Breast epithelium (tissue), 4 donors: Measurements from ENCODE around the gene HTRA2. TPM values are rescaled to one million over a fixed set of nuclear protein-coding genes. Genes with fewer than 3 reads are reported as not detected.

Experiments used
- DNase-seq, 2 donors: peaks; one replicate each; pipeline ENCODE4 v3.0.0-alpha.2; 2019; ENCODE audit warnings: low spot score in 2 of 2
- H3K27ac ChIP-seq, 2 donors: fragments of 200-600 bp; sonication (generic) in 1 of 2; one replicate each; pipeline ENCODE4 v1.5.1; 2016 to 2019; ENCODE audit warnings: mild to moderate bottlenecking in 1 of 2
- H3K27me3 ChIP-seq, 2 donors: fragments of 200-600 bp; sonication (generic) in 1 of 2; one replicate each; pipeline versions ENCODE4 v1.5.1 to v1.6.0; 2017 to 2019; ENCODE audit warnings: control low read depth in 1 of 2, mild to moderate bottlenecking in 1 of 2
- H3K36me3 ChIP-seq: fragments of 200-600 bp; one replicate; pipeline ENCODE4 v1.5.1; 2019
- H3K4me1 ChIP-seq, 2 donors: fragments of 200-600 bp; sonication (generic); one replicate each; pipeline ENCODE4 v1.5.1; 2016 to 2019; ENCODE audit warnings: control low read depth in 1 of 2
- H3K4me3 ChIP-seq, 3 donors: fragments of 200-600 bp; sonication (generic); 1 replicate in 2 of 3; 2 replicates in 1 of 3; pipeline ENCODE4 v1.5.1; 2016 to 2019; ENCODE audit warnings: mild to moderate bottlenecking in 3 of 3, moderate library complexity in 2 of 3
- H3K9me3 ChIP-seq, 2 donors: fragments of 200-600 bp; sonication (generic) in 1 of 2; one replicate each; pipeline ENCODE4 v1.5.1; 2016 to 2019; ENCODE audit warnings: control low read depth in 1 of 2
- POLR2A ChIP-seq: fragments of 450-650 bp; IDR thresholded peaks from one replicate; pipeline ENCODE4 v1.6.1; 2016; ENCODE audit warnings: antibody characterized with exemption, mild to moderate bottlenecking, moderate library complexity
- POLR2AphosphoS5 ChIP-seq, 3 donors: sonication (generic); formaldehyde crosslinking; IDR thresholded peaks; one replicate each; pipeline ENCODE4 v1.6.1; 2017; ENCODE audit warnings: antibody characterized with exemption in 3 of 3
- intact Hi-C: fragments of 100-400 bp; cut with DNase I; formaldehyde crosslinking; loops from one replicate; pipeline ENCODE4 v1.15.1; 2023; ENCODE audit warnings: low total_unique reads
- total RNA-seq, 3 donors: library from RNA; depleted of rRNA; stranded (reverse); fragments of >200 nt; gene quantifications; one replicate each; pipeline ENCODE4 v1.1.0, GENCODE V29; 2016
- TF ChIP-seq, protein P1 (sequence below), 3 donors: fragments of 450-650 bp; IDR thresholded peaks; one replicate each; pipeline ENCODE4 v1.5.1; 2016 to 2017; ENCODE audit warnings: antibody characterized with exemption in 3 of 3, mild to moderate bottlenecking in 3 of 3, moderate library complexity in 3 of 3

Gene HTRA2
- total RNA-seq, 3 donors from 2014 or later = 32.1 to 34.5 (median 32.5) TPM

DNA sequence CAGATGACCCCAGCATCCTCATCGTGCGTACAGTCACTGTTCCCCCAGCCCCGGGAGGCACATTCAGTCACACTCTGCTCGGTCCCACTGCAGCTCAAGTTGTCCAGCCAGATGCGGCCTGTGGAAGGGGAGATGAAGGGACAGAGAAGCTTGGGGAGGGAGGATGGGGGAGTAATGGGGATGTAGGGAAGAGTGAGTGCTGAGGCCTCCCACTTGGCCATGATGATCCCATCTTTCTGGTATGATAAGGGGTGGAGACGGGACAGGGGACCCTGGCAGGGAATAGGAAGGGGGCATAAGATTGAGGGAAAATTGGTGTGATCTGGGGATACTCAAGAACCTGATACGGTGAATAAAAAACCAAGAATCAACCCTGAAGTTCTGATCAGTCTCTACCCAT is 20.5 kb downstream of the HTRA2 start:
- TF ChIP-seq, protein P1, sequence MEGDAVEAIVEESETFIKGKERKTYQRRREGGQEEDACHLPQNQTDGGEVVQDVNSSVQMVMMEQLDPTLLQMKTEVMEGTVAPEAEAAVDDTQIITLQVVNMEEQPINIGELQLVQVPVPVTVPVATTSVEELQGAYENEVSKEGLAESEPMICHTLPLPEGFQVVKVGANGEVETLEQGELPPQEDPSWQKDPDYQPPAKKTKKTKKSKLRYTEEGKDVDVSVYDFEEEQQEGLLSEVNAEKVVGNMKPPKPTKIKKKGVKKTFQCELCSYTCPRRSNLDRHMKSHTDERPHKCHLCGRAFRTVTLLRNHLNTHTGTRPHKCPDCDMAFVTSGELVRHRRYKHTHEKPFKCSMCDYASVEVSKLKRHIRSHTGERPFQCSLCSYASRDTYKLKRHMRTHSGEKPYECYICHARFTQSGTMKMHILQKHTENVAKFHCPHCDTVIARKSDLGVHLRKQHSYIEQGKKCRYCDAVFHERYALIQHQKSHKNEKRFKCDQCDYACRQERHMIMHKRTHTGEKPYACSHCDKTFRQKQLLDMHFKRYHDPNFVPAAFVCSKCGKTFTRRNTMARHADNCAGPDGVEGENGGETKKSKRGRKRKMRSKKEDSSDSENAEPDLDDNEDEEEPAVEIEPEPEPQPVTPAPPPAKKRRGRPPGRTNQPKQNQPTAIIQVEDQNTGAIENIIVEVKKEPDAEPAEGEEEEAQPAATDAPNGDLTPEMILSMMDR (IDR thresholded peaks at IDR 0.05) = no peak
- TF ChIP-seq POLR2A (no peak), POLR2AphosphoS5 (IDR thresholded peaks at IDR 0.05) (no peak)
- no peak overlapping the region for H3K27ac ChIP-seq
- no peaks in the 10 kb centered on the region for H3K9me3 ChIP-seq
- H3K4me3 ChIP-seq = no peak overlapping the region
- H3K36me3 ChIP-seq = no peaks in the 10 kb centered on the region
- H3K27me3 ChIP-seq = no peaks in the 10 kb centered on the region
- H3K4me1 ChIP-seq = no peaks in the 10 kb centered on the region
- no peak for DNase-seq
- intact Hi-C loops = loop anchor here (5.0 kb wide), 2 partner anchors 567 to 1163 kb away; partner anchors contain the start of gene ALMS1

DNA sequence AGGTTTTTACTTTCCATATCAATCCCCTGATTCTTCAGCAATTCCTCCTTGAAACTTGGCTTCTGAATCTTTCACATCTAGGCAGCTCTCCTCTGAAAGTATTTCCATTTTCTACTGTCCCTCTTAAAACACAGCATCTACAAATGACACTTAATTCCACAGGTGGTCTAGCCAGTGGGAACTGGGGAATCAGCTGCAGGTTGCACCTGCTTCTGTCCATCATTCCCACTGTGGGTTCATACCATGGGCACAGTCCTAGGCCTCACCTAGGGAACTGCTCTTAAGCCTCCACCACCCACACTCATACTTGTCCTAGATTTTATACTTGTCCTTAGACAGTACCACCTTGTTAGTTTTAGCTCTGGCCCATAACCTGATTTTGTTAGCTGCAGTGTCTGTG is 21.8 kb downstream of the HTRA2 start:
- Histone ChIP-seq H3K4me3 (no peak overlapping the region), H3K27ac (no peak overlapping the region), H3K36me3 (no peaks in the 10 kb centered on the region), H3K4me1 (no peaks in the 10 kb centered on the region), H3K9me3 (no peaks in the 10 kb centered on the region), H3K27me3 (no peaks in the 10 kb centered on the region)
- no peak for DNase-seq
- TF ChIP-seq, protein P1 (IDR thresholded peaks at IDR 0.05) = no peak
- TF ChIP-seq POLR2A (no peak), POLR2AphosphoS5 (IDR thresholded peaks at IDR 0.05) (no peak)
- intact Hi-C loops = loop anchor here (5.0 kb wide), 2 partner anchors 566 to 1164 kb away; partner anchors contain the start of gene ALMS1

DNA sequence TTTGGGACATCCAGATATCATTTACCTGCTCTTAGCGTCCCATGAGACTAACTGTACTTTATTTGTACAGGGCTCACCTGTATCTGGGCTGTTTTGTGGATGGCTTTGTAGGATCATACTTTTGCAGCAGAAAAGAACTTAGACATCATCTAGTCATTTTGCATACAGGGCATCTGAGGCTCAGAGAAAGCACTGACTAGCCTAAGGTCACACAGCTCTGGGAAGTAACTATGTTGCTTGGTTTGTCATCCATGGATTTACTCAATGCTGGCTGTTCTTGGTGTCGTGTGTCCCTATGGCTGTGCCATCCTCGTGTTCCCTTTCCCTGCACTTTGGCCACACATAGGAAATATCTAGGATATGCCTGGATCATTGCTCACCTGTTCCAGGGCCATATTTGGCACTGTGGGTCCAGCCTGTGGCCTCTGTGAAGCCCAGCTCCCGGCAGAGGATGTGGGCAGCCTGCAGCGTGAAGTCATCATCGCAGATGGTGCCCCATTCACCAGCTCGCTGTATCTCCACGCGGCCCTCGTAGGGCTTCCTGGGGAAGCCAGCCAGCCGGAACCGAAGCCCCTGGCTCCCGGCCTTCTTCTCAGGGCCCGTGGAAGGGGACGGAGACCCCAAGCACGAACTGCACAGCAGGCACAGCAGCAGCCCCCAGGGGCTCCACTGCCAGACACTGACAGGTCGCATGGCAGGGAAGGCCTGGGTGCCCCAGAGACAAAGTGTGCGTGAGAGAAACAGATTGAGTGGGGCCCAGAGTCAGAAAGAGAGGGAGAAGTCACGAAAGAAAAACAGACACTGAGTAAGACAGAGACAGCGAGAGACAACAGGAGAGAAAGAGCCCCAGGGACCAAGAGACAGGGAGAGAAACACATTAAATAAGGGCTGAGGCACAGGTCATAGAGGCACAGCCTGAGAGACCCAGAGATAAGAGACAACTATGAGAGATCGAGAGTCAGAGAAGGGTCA is 22.5 kb downstream of the HTRA2 start:
- no peaks in the 10 kb centered on the region for H3K36me3 ChIP-seq
- no peak for DNase-seq
- H3K9me3 ChIP-seq = no peaks in the 10 kb centered on the region
- H3K27me3 ChIP-seq = no peaks in the 10 kb centered on the region
- H3K27ac ChIP-seq = no peak overlapping the region
- TF ChIP-seq, protein P1 (IDR thresholded peaks at IDR 0.05) = no peak
- TF ChIP-seq POLR2AphosphoS5 (IDR thresholded peaks at IDR 0.05) = no peak
- TF ChIP-seq POLR2A = no peak
- no peaks in the 10 kb centered on the region for H3K4me1 ChIP-seq
- H3K4me3 ChIP-seq = no peak overlapping the region
- intact Hi-C loops = loop anchor here (5.0 kb wide), 2 partner anchors 565 to 1165 kb away; partner anchors contain the start of gene ALMS1

DNA sequence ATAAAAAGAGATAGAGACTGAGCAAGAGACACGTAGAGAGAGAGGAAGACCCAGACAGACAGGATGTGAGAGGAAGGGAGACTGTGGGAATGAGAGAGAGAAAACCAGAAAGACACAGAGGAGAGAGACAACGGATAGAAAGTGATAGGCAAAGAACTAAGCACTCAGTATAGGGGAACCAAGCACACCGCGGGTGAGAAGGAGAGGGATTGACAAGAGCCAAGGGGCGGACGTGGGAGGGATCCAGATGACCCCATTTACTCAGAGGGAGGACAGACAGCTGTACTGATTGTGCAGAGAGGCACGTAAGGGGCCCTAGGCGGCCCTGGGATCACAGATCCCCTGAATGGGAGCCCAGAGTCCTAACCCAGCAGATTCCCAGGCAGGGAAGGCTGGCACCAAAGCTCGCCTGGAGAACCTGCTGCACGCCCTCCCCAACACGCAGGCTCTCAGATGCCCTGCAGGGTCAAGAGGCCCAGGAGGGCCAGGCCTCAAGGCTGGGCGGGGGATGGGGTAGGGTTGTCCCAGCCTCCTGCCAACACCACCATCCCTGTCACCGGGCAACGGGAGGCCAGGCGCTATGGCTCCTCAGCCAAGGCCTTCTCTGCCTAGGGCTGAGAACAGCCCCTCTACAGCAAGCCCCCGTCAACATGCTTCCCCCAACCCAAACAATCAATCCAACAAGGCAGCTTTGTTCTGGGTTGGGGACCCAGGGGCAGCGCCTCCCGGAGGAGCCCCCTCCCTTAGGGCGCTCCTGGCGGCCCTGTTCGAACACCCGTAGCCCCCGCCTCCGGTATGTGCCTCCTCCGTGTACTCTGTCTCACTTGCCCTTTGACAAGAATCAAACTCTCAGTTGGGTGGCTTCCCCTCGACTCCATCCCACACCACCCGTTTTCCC is 23.4 kb downstream of the HTRA2 start:
- intact Hi-C loops = loop anchor here (5.0 kb wide), 2 partner anchors 564 to 1166 kb away; partner anchors contain the start of gene ALMS1
- TF ChIP-seq, protein P1 (IDR thresholded peaks at IDR 0.05) = no peak
- no peak for TF ChIP-seq POLR2A
- no peak for TF ChIP-seq POLR2AphosphoS5 (IDR thresholded peaks at IDR 0.05)
- H3K27ac ChIP-seq = peak overlapping the region; percentile 30 to 87
- no peaks in the 10 kb centered on the region for H3K27me3 ChIP-seq
- H3K4me3 ChIP-seq = peak overlapping the region; percentile 73 to 83 (median 73)
- no peaks in the 10 kb centered on the region for H3K9me3 ChIP-seq
- H3K4me1 ChIP-seq = no peaks in the 10 kb centered on the region
- H3K36me3 ChIP-seq = no peaks in the 10 kb centered on the region
- no peak for DNase-seq
